BJ (cell line): Measurements from ENCODE around the gene MAD2L1. TPM values are rescaled to one million over a fixed set of nuclear protein-coding genes. Genes with fewer than 3 reads are reported as not detected.

Source experiments
- CTCF ChIA-PET: fragments of 350-600 bp; formaldehyde crosslinking; extraction: SDS; loops from one replicate; lab custom pipeline; 2021; ENCODE audit warnings: antibody characterized with exemption, inconsistent platforms; lab: Yijun Ruan, JAX
- POLR2A ChIA-PET: fragments of 300-600 bp; sonication (Branson Sonifier 250); formaldehyde crosslinking; extraction: SDS; loops from one replicate; lab custom pipeline; 2021; ENCODE audit warnings: antibody characterized with exemption; lab: Charles Lee
- DNase-seq: peaks from one replicate; pipeline ENCODE4 v3.0.0-alpha.2; 2011; ENCODE audit warnings: low read depth
- H3K27me3 ChIP-seq: 2 replicates; pipeline ENCODE4 v1.6.0; 2011; ENCODE audit warnings: low read length; ENCODE audit not compliant: control insufficient read depth, insufficient read depth
- H3K36me3 ChIP-seq: 2 replicates; pipeline ENCODE4 v1.5.1; 2011; ENCODE audit warnings: low read length; ENCODE audit not compliant: control insufficient read depth, insufficient read depth
- H3K4me3 ChIP-seq: 2 replicates; pipeline ENCODE4 v1.5.1; 2011; ENCODE audit warnings: low read depth, mild to moderate bottlenecking, control low read depth, low read length
- polyA minus RNA-seq: library from RNA; depleted of rRNA, polyadenylated mRNA; stranded (reverse); fragments of >200 nt; gene quantifications from 2 replicates; pipeline ENCODE4 v1.2.3, GENCODE V29; 2011; rRNA and poly(A)+ RNA removed
- polyA plus RNA-seq: library from polyadenylated mRNA; depleted of rRNA; stranded (reverse); fragments of >200 nt; gene quantifications from 2 replicates; pipeline ENCODE4 v1.2.3, GENCODE V29; 2011; rRNA removed
- TF ChIP-seq, protein P1 (sequence below): IDR thresholded peaks from 2 replicates; pipeline ENCODE4 v1.5.1; 2011; ENCODE audit warnings: low read depth, mild to moderate bottlenecking, control low read depth, inconsistent platforms, low read length, moderate library complexity; ENCODE audit not compliant: insufficient read depth

Gene MAD2L1
- polyA plus RNA-seq (27.0 and 27.1 TPM in 2 replicates), polyA minus RNA-seq (7.2 and 11.8 TPM in 2 replicates)

DNA sequence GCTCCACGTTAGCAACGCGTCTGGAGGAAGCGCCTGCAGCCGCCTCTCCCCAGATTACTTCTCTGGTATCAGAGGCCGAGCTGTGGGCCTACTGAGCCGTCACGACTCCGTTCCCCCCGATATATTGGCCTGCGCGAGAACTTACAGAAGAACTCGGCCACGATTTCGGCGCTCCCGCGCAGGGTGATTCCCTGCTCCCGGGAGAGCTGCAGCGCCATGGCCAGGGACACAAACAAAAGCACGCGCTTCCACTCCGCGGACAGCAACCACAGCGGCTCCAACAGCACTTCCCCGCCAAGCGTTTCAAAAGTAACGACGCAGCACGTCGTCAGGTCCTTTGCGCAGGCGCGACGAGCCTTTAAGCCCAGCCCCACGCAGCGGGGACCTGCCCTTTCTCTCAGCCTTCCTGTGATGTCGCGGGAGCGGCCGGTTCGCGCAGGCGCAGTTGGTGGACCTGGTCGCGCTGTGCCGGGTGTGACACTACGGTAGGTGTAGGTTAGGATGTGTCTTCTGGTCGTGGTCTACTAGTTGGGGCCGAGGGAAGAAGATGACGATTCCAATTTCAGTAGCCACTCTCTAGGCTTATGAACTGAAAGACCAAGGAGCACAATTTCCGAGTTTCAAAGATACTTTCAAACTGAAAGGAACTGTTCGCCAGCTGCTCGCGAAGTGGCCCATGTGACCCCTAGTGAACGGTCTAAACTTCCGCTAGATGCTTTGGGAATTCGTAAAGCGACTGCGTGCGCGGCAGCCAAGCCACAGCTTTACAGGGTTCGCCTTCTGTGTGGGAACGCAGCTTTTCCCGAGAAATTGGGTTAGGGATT, at the start of gene MAD2L1:
TSS of gene MAD2L1 (minus strand) at position 332 of the 824 bp plus-strand sequence. CDS start at position 218, 114 bp downstream.
- peak; percentile 92 for DNase-seq
- Histone ChIP-seq H3K4me3 (peak within 1 kb of the TSS; percentile 75), H3K27me3 (no peaks in the 10 kb centered on the region), H3K36me3 (no peaks in the 10 kb centered on the region)
- ChIA-PET CTCF (interaction anchor here (0.6 to 0.8 kb wide), 2 partner anchors 10 to 12 kb away, joined by 3 read pairs; no protein-coding TSS in a partner anchor), POLR2A (interaction anchor here (0.6 kb wide), 1 partner anchor 1341 kb away, joined by 6 read pairs; no protein-coding TSS in a partner anchor)
- TF ChIP-seq, protein P1, sequence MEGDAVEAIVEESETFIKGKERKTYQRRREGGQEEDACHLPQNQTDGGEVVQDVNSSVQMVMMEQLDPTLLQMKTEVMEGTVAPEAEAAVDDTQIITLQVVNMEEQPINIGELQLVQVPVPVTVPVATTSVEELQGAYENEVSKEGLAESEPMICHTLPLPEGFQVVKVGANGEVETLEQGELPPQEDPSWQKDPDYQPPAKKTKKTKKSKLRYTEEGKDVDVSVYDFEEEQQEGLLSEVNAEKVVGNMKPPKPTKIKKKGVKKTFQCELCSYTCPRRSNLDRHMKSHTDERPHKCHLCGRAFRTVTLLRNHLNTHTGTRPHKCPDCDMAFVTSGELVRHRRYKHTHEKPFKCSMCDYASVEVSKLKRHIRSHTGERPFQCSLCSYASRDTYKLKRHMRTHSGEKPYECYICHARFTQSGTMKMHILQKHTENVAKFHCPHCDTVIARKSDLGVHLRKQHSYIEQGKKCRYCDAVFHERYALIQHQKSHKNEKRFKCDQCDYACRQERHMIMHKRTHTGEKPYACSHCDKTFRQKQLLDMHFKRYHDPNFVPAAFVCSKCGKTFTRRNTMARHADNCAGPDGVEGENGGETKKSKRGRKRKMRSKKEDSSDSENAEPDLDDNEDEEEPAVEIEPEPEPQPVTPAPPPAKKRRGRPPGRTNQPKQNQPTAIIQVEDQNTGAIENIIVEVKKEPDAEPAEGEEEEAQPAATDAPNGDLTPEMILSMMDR: no peak

DNA sequence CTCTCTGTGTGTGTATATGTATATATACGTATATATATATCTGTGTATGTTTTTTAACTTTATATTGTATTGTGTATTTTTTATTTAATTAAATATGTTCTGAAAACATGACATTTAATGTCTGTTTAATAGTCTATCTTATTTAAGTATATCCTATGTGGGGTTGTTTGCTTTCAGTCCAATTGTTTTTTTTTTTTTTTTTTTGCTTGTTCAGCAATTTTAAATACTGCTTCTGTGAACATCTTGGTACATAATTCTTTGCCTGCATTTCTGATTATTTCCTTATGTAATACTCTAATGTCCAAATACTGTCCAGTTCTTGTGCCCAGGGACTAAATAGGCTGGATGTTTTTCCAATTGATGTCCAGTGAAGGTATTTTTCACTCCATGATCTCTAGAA, 45.1 kb upstream of the MAD2L1 start:
- H3K4me3 ChIP-seq: no peak overlapping the region
- POLR2A ChIA-PET: no interaction called here
- TF ChIP-seq, protein P1: no peak
- no peak for DNase-seq
- no peaks in the 10 kb centered on the region for H3K36me3 ChIP-seq
- no peaks in the 10 kb centered on the region for H3K27me3 ChIP-seq
- CTCF ChIA-PET: no interaction called here

DNA sequence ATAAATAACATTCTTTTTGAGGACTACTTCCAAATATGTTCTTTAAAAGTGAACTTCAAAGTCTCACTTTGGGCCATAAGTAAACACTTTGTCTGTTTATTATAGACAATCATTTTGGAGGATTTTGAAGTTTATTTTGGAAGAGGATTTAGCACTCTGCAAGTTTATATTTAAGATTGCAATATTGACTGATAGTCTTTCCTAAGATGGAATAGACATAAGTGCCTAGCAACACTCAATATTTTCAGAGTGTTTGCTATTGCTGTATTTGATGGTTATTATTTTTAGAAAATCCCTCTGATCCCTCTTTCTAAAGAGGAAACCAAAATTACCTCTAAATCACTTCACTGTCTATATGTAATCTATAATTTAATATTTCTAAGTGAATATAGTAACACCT, 42.8 kb upstream of the MAD2L1 start:
- TF ChIP-seq, protein P1: no peak
- no peak overlapping the region for H3K4me3 ChIP-seq
- H3K27me3 ChIP-seq: no peaks in the 10 kb centered on the region
- ChIA-PET CTCF (no interaction called here), POLR2A (no interaction called here)
- DNase-seq: no peak
- no peaks in the 10 kb centered on the region for H3K36me3 ChIP-seq

DNA sequence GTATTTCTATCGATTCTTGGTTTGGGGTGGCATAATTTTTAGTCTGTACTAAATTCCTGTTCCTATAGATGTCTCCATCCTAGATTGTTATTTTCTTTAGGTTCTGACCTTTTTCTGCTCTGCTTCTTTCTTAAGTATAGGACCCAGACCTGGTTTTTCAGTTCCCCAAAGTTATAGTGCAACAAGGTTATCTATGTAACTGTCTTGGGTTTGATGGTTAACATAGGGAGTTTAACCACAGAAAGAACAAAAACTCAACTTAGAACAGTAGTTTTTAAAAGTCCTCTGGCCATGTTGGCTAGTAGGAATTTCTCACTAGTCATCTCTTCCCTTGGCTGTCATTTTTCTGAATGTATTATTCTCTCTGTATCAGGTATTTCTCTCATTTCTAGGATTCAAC, 38.8 kb upstream of the MAD2L1 start:
- no peaks in the 10 kb centered on the region for H3K27me3 ChIP-seq
- H3K4me3 ChIP-seq: no peak overlapping the region
- ChIA-PET POLR2A (no interaction called here), CTCF (no interaction called here)
- H3K36me3 ChIP-seq: no peaks in the 10 kb centered on the region
- no peak for DNase-seq
- TF ChIP-seq, protein P1: no peak

DNA sequence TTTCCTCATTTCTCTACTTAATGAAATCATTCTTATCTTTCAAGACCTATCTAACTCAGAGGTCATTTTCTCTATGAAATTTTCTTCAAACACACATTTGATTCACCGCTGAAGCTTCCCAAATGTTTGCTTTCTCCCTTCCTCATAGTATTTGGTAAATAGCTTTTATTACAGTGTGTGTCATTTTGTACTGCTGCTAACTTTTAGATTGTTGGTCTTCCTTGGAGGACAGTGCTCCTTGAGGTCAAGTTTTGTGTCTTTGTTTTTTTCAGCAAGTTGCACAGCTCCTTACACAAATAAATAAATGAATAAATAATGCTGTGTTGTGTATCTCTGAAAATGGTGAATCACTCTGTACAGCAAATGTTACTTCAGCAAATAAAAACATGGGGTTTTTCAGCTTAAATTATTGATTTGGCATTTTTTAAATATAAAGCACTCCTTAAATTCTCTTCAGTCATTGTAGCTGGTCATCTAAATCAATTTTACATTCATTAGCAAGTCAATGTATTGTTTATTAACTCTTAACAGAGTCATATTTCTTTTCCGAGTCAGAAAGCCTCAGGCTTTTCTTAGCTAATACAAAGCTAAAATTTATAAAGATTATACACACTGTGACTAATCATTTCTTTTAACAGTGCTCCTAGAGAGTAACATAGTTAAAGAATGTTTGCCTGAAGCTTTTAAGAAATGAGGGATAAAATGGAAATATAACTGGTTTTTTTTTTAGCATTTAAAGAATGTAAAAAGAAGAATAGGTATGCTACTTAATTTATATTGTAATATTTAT, 30.1 kb upstream of the MAD2L1 start:
- ChIA-PET CTCF (interaction anchor here (0.9 to 1.4 kb wide), 2 partner anchors 9 to 59 kb away, joined by 3 read pairs; no protein-coding TSS in a partner anchor), POLR2A (no interaction called here)
- no peak for DNase-seq
- TF ChIP-seq, protein P1: no peak
- Histone ChIP-seq H3K4me3 (no peak overlapping the region), H3K36me3 (no peaks in the 10 kb centered on the region), H3K27me3 (no peaks in the 10 kb centered on the region)
